CD14-positive monocyte (primary cell): ENCODE data around the gene CTCFL. TPM values are rescaled to one million over a fixed set of nuclear protein-coding genes. Genes with fewer than 3 reads are reported as not detected.

ENCODE experiments used
- DNase-seq, 3 donors: peaks; one replicate each; pipeline ENCODE4 v3.0.0-alpha.2; 2011 to 2022
- H2AFZ ChIP-seq: 2 replicates; pipeline ENCODE4 v1.6.0; 2012; ENCODE audit warnings: mild to moderate bottlenecking, low read depth, low read length, inconsistent platforms; ENCODE audit not compliant: insufficient read depth, poor library complexity, severe bottlenecking
- H3K27ac ChIP-seq, 2 donors: 1 replicate in 1 of 2; 2 replicates in 1 of 2; pipeline ENCODE4 v1.5.1; 2012 to 2013; ENCODE audit warnings: low read length in 2 of 2, control low read depth in 1 of 2, inconsistent platforms in 1 of 2, low read depth in 1 of 2, mild to moderate bottlenecking in 1 of 2
- H3K27me3 ChIP-seq, 2 donors: one replicate each; pipeline versions ENCODE4 v1.6.0 to v1.6.1; 2011 to 2013; ENCODE audit warnings: low read length in 2 of 2; ENCODE audit not compliant: control insufficient read depth in 2 of 2, insufficient read depth in 2 of 2
- H3K36me3 ChIP-seq, 2 donors: replicated peaks in 1 of 2; 1 replicate in 1 of 2; 2 replicates in 1 of 2; pipeline versions ENCODE4 v1.5.1 to v1.6.1; 2012 to 2013; ENCODE audit warnings: low read length in 2 of 2, control low read depth in 1 of 2, inconsistent platforms in 1 of 2, mild to moderate bottlenecking in 1 of 2; ENCODE audit not compliant: insufficient read depth in 2 of 2, control insufficient read depth in 1 of 2
- H3K4me1 ChIP-seq, 2 donors: 1 replicate in 1 of 2; 2 replicates in 1 of 2; pipeline versions ENCODE4 v1.5.1 to v1.6.1; 2012 to 2013; ENCODE audit warnings: low read length in 2 of 2, control low read depth in 1 of 2, inconsistent platforms in 1 of 2, mild to moderate bottlenecking in 1 of 2, moderate library complexity in 1 of 2; ENCODE audit not compliant: insufficient read depth in 2 of 2, control insufficient read depth in 1 of 2
- H3K4me2 ChIP-seq: replicated peaks from 2 replicates; pipeline ENCODE3; 2012; ENCODE audit warnings: low read length, moderate library complexity, mild to moderate bottlenecking; ENCODE audit not compliant: poor library complexity, severe bottlenecking; ENCODE audit errors: extremely low read depth
- H3K4me3 ChIP-seq, 3 experiments: fragments of 200-600 bp in 1 of 3; sonication (generic) in 1 of 3; replicated peaks in 1 of 3; 1 replicate in 2 of 3; 2 replicates in 1 of 3; pipeline ENCODE4 v1.5.1; 2011 to 2013; ENCODE audit warnings: low read length in 3 of 3, mild to moderate bottlenecking in 3 of 3, control low read depth in 2 of 3, low read depth in 2 of 3, inconsistent platforms in 1 of 3, moderate library complexity in 1 of 3
- H3K79me2 ChIP-seq: 2 replicates; pipeline ENCODE4 v1.6.0; 2012; ENCODE audit warnings: mild to moderate bottlenecking, control low read depth, inconsistent platforms, low read length, moderate library complexity; ENCODE audit not compliant: insufficient read depth
- H3K9ac ChIP-seq: 2 replicates; pipeline ENCODE4 v1.6.0; 2017; ENCODE audit warnings: low read length, mild to moderate bottlenecking; ENCODE audit not compliant: insufficient read depth, poor library complexity, severe bottlenecking
- H3K9me3 ChIP-seq, 2 donors: replicated peaks in 1 of 2; 1 replicate in 1 of 2; 2 replicates in 1 of 2; pipeline versions ENCODE4 v1.5.1 to v1.6.1; 2012 to 2013; ENCODE audit warnings: low read length in 2 of 2, control low read depth in 1 of 2; ENCODE audit not compliant: control insufficient read depth in 1 of 2, insufficient read depth in 1 of 2
- H4K20me1 ChIP-seq: 2 replicates; pipeline ENCODE4 v1.6.0; 2012; ENCODE audit warnings: mild to moderate bottlenecking, low read length, control low read depth, moderate library complexity; ENCODE audit not compliant: insufficient read depth
- H3K27ac Mint-ChIP-seq, 7 donors: one replicate each; pipeline ENCODE4 v1.8.0; 2020; ENCODE audit warnings: mild to moderate bottlenecking in 7 of 7, mixed read lengths in 7 of 7, moderate library complexity in 6 of 7, inconsistent platforms in 2 of 7
- H3K27me3 Mint-ChIP-seq, 3 donors: one replicate each; pipeline ENCODE4 v1.8.0; 2021 to 2022; ENCODE audit warnings: low read depth in 3 of 3, mild to moderate bottlenecking in 3 of 3, mixed read lengths in 3 of 3, moderate library complexity in 3 of 3, inconsistent platforms in 1 of 3
- H3K36me3 Mint-ChIP-seq, 2 donors: one replicate each; pipeline ENCODE4 v1.8.0; 2020; ENCODE audit warnings: mixed read lengths in 2 of 2, inconsistent platforms in 1 of 2, mild to moderate bottlenecking in 1 of 2
- H3K4me1 Mint-ChIP-seq: one replicate; pipeline ENCODE4 v1.8.0; 2020; ENCODE audit warnings: mild to moderate bottlenecking, mixed read lengths
- H3K4me3 Mint-ChIP-seq, 2 donors: one replicate each; pipeline ENCODE4 v1.8.0; 2020; ENCODE audit warnings: mild to moderate bottlenecking in 2 of 2, mixed read lengths in 2 of 2, moderate library complexity in 1 of 2
- H3K9me3 Mint-ChIP-seq, 7 donors: one replicate each; pipeline ENCODE4 v1.8.0; 2020 to 2022; ENCODE audit warnings: mixed read lengths in 7 of 7, mild to moderate bottlenecking in 6 of 7, moderate library complexity in 6 of 7, inconsistent platforms in 2 of 7
- CTCF ChIP-seq: fragments of 200-600 bp; IDR thresholded peaks from one replicate; pipeline ENCODE4 v1.8.0; 2022; ENCODE audit warnings: antibody characterized with exemption, mild to moderate bottlenecking
- WGBS: methylation state at CpG from one replicate; pipeline ENCODE4 v1.1.5; 2013; ENCODE audit warnings: missing lambda C conversion rate; ENCODE audit not compliant: insufficient coverage; 5-methylcytosine and 5-hydroxymethylcytosine counted together
- intact Hi-C, 2 donors: fragments of 100-400 bp; cut with micrococcal nuclease; formaldehyde crosslinking; loops; one replicate each; pipeline versions ENCODE4 v1.15.0 to v1.15.1; 2023
- polyA plus RNA-seq, 3 donors: library from polyadenylated mRNA; depleted of rRNA in 1 of 3; unstranded in 2 of 3; stranded (reverse) in 1 of 3; fragments of 300-500 nt in 2 of 3; fragments of >200 nt in 1 of 3; fragmentation: Illumina TruSeq in 2 of 3; gene quantifications; 1 replicate in 2 of 3; 2 replicates in 1 of 3; pipeline ENCODE4 v1.2.3, GENCODE V29; 2012 to 2021

CTCFL gene
- polyA plus RNA-seq, 3 donors: not detected

DNA sequence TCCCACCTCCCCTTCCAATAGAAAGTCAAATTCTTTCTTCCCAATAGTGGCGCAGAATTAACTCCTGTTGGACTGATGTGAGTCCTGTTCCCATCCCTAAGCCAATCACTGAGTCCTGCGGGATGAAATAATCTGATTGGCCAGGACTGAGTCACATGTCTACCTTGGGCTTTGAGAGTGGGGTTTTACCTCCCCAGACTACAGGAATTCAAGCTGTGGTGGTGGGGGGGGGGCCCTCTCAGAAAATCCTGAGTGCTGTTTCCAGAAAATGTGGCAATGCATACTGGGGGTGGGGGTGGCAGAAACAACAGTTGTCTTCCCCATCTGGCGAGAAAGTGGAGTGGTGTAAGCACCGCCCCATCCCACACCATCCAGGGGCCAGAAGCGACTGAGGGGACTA, 65.7 kb downstream of the CTCFL start:
- H3K27ac ChIP-seq: no peak overlapping the region
- intact Hi-C loops: no loop called here
- peak overlapping the region in 2 of 7 donors; percentile 59 to 62 for H3K27ac Mint-ChIP-seq

GRCh38 chr20:57458400-57459160, 66.4 kb downstream of the CTCFL start:
- no peak overlapping the region for H3K9ac ChIP-seq
- peaks cover 50 to 58% of the 10 kb centered on the region in 2 donors for H3K4me1 ChIP-seq
- Mint-ChIP-seq H3K27ac (peak overlapping the region in 6 of 7 donors; percentile 3 to 83 (median 56)), H3K9me3 (peaks cover 0 to 3% (median 1%) of the 10 kb centered on the region in 7 donors), H3K27me3 (peaks cover 0 to 6% (median 3%) of the 10 kb centered on the region in 3 donors), H3K36me3 (peaks cover 2% of the 10 kb centered on the region in 2 donors), H3K4me1 (peaks cover 64% of the 10 kb centered on the region), H3K4me3 (peak overlapping the region in 1 of 2 donors; percentile 4)
- peak overlapping the region in 1 of 2 donors; percentile 3 for H3K27ac ChIP-seq
- intact Hi-C loops: no loop called here
- peak; percentile 58 to 75 (median 67) for DNase-seq
- H4K20me1 ChIP-seq: no peaks in the 10 kb centered on the region
- H3K27me3 ChIP-seq: no peaks in the 10 kb centered on the region
- WGBS: 34% methylated on average over 6 of the region's 7 CpGs
- peak overlapping the region; percentile 2 for H2AFZ ChIP-seq
- H3K36me3 ChIP-seq: no peaks in the 10 kb centered on the region
- peaks cover 0 to 3% of the 10 kb centered on the region in 2 donors for H3K9me3 ChIP-seq
- no peak overlapping the region for H3K4me2 ChIP-seq
- no peaks in the 10 kb centered on the region for H3K79me2 ChIP-seq
- TF ChIP-seq CTCF: no peak
- H3K4me3 ChIP-seq: peak overlapping the region in 1 of 3 experiments; percentile 33

More for the DNA sequence above, 65.7 kb downstream of the CTCFL start:
- no peak overlapping the region for H2AFZ ChIP-seq
- H3K9me3 ChIP-seq: peaks cover 0 to 3% of the 10 kb centered on the region in 2 donors
- 100% methylated on average over 1 of the region's 5 CpGs for WGBS
- H4K20me1 ChIP-seq: no peaks in the 10 kb centered on the region
- Mint-ChIP-seq H3K4me3 (no peak overlapping the region), H3K27me3 (peaks cover 0 to 6% (median 3%) of the 10 kb centered on the region in 3 donors), H3K36me3 (peaks cover 2% of the 10 kb centered on the region in 2 donors), H3K4me1 (peaks cover 67% of the 10 kb centered on the region), H3K9me3 (peaks cover 0 to 4% (median 2%) of the 10 kb centered on the region in 7 donors)
- no peak for DNase-seq
- peak overlapping the region in 1 of 3 experiments; percentile 4 for H3K4me3 ChIP-seq
- H3K4me1 ChIP-seq: peaks cover 57 to 63% of the 10 kb centered on the region in 2 donors
- no peaks in the 10 kb centered on the region for H3K79me2 ChIP-seq
- no peaks in the 10 kb centered on the region for H3K27me3 ChIP-seq
- H3K9ac ChIP-seq: no peak overlapping the region
- no peak overlapping the region for H3K4me2 ChIP-seq
- H3K36me3 ChIP-seq: no peaks in the 10 kb centered on the region
- TF ChIP-seq CTCF: no peak
